HG03139 (cell line): ENCODE results near the gene KAZN.

Experiments used
- ATAC-seq: cut with Tn5 transposase; IDR thresholded peaks from one replicate; pipeline ENCODE4 v1.9.1; 2021; ENCODE audit not compliant: unreplicated experiment

KAZN gene

GRCh38 chr1:14945132-14946010 lies 346.9 kb downstream of the KAZN start:
- no peak for ATAC-seq

GRCh38 chr1:14946011-14946359 lies 347.5 kb downstream of the KAZN start:
- ATAC-seq = no peak

- ATAC-seq = no peak
Observed at GRCh38 chr1:14946684-14947238, 348.3 kb downstream of the KAZN start.

- ATAC-seq = no peak
Observed at GRCh38 chr1:14947421-14947820, 348.9 kb downstream of the KAZN start.

- no peak for ATAC-seq
Observed at GRCh38 chr1:14948112-14948652, 349.7 kb downstream of the KAZN start.

- no peak for ATAC-seq
Observed at GRCh38 chr1:14949270-14949835, 350.9 kb downstream of the KAZN start.

- no peak for ATAC-seq
Observed at GRCh38 chr1:14949836-14950713, 351.6 kb downstream of the KAZN start.

GRCh38 chr1:14951766-14952165 lies 353.3 kb downstream of the KAZN start:
- ATAC-seq = no peak

GRCh38 chr1:14952626-14953314 lies 354.3 kb downstream of the KAZN start:
- no peak for ATAC-seq

- ATAC-seq = no peak
Observed at GRCh38 chr1:14954210-14954609, 355.7 kb downstream of the KAZN start.

GRCh38 chr1:14954930-14955329 lies 356.4 kb downstream of the KAZN start:
- ATAC-seq = no peak

GRCh38 chr1:14955402-14955801 lies 356.9 kb downstream of the KAZN start:
- no peak for ATAC-seq

- no peak for ATAC-seq
Observed at GRCh38 chr1:14955976-14956375, 357.5 kb downstream of the KAZN start.

GRCh38 chr1:14956579-14957195 lies 358.2 kb downstream of the KAZN start:
- ATAC-seq = no peak

GRCh38 chr1:14957375-14958098 lies 359.1 kb downstream of the KAZN start:
- ATAC-seq = no peak

- no peak for ATAC-seq
Observed at GRCh38 chr1:14958249-14959058, 360.0 kb downstream of the KAZN start.

- no peak for ATAC-seq
Observed at GRCh38 chr1:14959059-14959694, 360.7 kb downstream of the KAZN start.

GRCh38 chr1:14961661-14962267 lies 363.3 kb downstream of the KAZN start:
- no peak for ATAC-seq
